Superior temporal gyrus (tissue), 1 donor: ENCODE measurements around the gene CDIP1.

Source experiments
- DNase-seq: peaks from one replicate; pipeline ENCODE4 v3.0.0-alpha.2; 2016; ENCODE audit errors: extremely low spot score

The CDIP1 gene

DNA sequence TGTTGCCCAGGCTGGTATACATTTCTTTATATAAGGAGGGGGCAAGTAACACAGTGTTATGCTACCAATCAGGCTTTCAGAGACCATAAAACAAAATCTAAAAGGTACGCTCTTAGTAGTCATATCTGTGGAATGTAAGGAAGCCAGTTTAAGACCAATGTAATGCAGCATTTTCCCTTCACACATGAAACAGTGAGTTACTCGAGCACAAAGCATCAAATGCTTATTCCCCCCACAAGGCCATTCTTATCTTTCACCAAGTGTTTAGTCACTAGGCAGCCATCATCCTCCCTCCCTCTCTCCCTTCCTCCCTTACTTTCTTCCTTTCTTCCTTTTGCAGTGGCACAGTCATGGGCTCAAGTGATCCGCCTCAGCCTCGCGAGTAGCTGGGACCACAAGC lies 49.5 kb downstream of the CDIP1 start:
- DNase-seq: no peak

DNA sequence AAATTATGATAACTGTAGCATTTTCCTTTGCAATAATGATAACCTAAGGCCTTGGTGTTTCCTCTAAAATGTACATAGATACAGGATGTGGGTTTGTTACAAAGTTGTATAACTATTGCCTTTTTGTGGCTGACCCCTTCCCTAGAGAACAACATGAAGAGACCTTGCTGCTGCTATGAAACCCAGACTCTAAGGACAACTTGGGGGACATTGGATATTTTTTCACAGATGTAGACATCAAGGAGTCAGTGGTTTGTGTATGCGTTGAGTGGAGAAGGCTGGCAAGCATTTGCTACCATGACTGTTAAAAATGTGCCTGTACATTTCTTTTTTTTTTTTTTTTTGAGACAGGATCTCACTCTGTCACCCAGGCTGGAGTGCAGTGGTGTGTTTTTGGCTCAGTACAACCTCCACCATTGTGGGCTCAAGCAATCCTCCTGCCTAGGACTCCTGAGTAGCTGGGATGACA lies 50.0 kb downstream of the CDIP1 start:
- DNase-seq: no peak

DNA sequence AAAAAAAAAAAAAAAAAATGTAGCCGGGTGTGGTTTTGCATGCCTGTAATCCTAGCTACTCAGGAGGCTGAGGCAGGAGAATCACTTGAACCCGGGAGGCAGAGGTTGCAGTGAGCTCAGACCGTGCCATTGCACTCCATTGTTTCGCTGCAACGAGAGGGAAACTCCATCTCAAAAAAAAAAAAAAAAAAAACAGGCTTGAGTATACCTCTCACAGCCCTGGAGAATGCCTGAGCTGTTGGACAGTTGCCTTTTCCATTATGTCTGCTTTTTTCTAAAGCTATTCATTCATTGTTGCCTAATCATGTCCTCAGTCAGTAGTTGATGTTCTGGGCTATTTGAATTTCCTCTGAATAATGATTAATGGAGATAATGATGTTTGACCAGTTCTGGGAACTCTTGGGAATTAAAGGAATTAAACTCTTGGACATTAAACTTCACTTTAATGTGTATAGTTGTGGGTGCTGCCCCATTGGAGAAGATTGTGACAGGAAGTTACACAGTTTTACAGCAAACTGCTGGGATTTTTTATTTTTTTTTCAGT lies 50.5 kb downstream of the CDIP1 start:
- no peak for DNase-seq

DNA sequence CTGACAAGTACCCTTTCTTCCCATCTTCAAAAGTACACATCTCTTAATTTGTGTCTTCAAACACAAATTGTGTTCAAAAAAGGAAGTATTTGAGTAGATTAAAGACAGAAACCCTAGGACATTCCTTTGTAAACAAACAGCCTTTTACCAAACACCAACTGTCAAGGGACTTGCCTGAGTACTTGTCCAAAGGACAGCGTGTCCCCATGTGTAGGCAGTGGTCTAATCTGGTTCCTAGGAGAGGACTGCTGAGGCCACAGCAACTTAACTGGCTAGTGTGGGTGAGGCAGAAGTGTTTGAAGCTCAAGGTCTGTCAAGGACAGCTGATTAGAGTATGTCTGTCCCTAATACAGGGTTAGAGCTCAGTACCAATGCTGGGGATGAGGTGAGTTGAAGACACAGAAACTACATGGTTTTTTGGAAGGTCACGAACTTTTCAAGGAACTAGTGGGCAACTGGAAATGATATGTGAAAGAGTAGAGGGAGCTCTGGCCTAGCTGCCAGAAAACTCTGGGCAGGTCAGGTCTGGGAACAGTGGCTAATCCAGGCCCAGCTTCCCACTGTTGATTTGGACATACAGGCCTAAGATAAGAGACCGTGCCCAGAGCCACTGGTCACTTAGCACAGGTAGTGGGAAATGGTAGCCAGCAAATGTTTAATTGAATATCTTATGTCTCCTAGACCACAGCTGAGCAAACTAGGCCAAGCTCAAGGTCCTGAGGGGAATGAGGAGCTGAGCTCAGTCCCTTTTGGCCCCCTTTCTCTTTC lies 52.3 kb downstream of the CDIP1 start:
- DNase-seq: no peak

DNA sequence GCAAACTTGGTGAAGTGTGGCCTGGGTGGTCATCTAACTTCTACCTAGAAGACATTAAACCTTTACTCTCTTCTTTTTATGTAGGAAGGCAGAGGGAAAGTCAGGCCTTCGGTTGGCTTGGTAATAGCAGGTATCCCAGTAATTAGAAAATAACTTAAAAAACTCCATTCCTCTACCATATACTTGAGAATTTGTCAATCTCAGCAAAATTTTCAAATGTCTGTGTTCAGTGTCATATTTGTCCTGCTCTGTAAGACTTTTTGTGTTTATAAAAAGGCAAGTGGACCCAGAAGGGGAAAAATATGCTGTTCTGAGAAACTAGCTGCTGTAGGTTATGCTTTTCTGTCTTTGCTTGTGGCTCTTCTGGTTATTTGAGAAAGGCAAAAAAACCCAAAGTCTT lies 56.6 kb downstream of the CDIP1 start:
- no peak for DNase-seq

DNA sequence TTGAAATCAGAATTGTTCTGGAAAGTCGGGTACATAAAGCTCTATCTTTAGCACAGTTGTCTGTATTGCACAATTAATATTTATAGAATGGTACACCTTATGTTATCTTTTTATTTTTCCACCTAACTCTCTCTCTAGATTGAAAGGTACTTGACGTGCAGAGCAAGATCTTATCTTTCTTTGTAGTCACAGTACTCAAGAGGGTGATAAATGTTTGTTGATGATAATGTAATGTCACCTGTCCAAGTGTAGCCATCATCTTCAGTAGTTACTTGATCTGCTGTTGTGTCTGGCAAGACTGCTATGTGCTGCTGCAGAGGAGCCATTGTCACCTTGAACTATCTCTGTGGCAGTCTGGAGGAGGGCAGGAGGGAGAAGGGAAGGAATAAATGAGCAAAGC lies 57.0 kb downstream of the CDIP1 start:
- no peak for DNase-seq

DNA sequence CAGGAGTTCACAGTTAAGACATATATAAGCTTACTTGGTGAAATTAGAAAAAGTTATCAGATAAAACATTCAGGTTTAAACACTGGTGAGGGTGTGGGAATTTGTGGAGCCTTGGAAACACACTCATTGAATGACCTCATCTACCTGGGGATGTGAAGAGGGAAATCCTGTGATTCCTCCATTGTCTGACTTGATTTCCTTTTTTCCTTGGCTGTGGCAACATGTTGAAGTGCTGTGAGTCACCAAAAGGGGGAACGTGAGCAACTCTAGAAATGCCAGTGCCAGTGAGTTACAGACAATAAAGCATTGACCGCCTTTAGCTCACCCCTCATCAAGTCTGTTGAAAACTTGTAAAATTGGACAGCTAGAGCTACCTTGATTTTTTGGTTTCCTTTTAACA lies 60.6 kb downstream of the CDIP1 start:
- no peak for DNase-seq

DNA sequence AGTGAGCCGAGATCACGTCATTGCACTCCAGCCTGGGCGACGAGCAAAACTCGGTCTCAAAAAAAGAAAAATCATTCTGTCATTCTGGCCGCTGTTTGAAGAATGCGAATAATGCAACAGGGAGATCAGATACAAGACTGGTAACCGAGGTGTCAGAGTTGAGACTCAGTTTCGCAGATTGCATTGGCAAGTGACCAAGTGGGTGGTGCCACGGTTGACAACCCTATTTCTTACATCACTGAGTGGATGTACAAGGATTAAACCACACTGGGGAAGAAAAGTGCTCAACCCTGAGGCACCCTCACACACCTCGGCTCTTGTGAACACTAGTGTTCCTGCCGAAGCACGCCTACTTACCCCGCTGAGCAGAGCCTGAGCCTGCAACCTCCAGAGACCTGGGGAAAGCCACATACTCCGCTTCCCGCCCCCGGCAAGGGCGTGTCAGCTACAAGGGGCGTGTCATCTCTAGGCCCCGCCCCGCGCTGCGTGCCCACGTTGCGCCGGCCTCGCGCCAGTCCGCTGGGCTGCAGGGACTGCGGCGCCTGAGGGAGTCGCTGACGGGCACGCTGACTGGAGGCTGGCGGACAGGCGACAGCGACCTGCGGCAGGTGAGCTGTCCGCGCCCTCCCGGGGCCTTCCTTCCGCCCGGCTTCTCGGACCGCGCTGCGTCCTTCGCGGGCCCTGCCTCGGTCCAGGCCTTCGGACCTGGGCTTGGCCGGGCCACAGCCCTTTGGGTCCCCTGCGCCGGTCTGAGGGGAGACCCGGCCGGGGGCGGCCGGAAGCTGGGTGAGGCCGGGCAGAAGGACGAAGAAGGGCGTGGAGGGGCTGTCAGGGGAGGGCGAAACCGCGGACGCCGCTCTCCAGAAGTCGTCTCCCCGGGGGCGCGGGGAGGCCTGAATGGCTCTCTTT lies 62.4 kb downstream of the CDIP1 start, which contains the start of gene HMOX2:
HMOX2 (plus strand) TSS at position 519 of the 909 bp plus-strand sequence. CDS start 29,127 bp downstream, outside the sequence.
- peak; percentile 93 for DNase-seq

DNA sequence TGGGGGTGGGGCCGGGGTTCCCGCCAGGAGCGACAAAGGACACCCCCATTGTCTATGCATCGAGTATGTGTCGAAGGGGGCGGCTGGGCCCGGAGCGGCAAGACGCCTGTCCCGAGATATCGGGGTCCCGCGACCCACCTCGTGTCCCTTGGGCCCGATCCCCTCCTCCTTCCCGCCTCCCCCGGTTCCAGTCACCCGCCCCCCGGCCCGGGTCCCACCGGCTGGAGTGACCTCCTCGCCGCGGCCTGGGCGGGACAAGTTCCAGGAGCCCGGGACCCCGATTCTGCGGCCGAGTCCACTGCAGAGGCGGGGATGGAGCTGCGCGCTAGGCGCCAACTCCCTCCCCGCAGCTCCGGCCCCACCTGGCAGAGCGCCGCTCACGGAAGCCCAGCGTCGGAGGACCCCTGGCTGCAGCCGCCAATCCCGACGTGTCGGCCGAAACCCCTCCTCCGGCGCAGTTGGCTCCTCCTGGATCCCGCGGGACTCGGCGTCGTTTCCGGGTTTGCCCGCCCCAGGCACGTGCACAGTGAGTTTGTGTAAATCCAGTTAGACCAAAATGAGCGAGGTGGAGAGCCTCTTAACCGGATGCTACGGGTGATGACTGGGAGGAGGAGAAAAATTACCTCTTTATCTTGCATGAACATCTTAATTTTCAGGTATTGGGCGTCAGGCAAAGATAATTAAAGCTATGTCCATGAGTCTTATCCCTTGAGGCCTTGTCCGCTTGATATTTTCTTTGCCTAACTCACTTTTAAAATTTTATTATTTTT lies 64.2 kb downstream of the CDIP1 start, which contains the start of gene NMRAL1:
NMRAL1 (minus strand) TSS at position 434 of the 770 bp plus-strand sequence. CDS start 493 bp downstream, outside the sequence.
- DNase-seq: peak; percentile 83

DNA sequence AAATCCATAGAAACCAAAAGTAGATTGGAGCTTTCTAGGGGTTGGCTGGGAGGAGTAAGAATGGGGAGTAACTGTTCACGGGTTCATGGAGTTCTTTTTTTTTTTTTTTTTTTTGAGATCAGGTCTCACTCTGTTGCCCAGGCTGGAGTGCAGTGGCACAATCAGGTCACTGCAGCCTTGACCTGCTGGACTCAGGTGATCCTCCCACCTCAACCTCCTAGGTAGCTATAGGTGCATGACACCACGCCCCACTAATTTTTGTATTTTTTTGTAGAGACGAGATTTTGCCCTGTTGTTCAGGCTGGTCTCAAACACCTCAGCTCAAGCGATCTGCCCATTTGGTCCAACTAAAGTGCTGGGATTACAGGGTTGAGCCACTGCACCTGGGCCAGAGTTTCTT lies 65.7 kb downstream of the CDIP1 start:
- DNase-seq: no peak

DNA sequence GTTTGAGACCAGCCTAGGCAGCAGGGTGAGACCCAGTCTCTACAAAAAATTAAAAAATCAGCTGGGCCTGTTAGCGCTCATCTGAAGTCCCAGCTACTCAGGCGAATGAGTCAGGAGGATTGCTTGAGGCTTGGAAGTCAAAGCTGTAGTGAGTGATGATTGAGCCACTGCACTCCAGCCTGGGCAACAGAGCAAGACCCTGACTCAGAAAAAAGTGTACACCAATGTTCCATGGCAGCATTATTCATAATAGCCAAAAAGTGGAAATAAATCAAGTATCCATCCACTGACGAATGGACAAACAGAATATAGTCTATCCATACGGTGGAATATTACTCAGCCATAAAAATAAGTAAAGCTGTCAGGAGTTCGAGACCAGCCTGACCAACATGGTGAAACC lies 66.7 kb downstream of the CDIP1 start:
- no peak for DNase-seq

DNA sequence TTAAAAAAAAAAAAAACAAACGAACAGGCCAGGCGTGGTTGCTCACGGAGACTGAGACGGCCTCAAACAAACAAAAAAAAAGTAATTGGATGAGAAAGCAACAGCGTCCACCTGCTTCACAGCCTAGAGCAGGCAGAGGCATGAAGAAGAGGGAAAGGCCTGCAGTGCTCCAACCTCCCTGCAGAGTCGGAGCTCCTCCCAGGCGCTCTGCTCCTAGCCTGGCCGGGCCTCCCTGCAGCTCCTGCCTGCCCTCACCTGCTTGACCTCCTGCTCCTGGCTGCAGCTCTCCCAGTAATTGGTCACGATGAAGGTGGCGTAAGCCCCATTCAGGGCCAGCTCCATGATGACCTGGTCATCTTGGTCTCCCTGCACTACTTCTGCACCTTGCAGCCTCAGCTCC lies 69.6 kb downstream of the CDIP1 start:
- DNase-seq: no peak

DNA sequence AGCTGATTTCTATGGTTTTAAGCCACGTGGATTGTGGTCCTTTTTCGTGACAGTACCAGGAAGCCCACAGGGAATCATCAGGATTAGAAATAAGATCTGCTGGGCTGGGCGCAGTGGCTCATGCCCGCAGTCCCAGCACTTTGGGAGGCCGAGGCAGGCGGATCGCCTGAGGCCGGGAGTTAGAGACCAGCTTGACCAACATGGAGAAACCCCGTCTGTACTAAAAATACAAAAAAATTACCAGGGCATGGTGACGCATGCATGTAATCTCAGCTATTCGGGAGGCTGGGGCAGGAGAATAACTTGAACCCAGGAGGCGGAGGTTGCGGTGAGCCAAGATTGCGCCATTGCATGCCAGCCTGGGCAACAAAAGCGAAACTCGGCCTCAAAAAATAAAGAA lies 70.7 kb downstream of the CDIP1 start:
- DNase-seq: no peak

DNA sequence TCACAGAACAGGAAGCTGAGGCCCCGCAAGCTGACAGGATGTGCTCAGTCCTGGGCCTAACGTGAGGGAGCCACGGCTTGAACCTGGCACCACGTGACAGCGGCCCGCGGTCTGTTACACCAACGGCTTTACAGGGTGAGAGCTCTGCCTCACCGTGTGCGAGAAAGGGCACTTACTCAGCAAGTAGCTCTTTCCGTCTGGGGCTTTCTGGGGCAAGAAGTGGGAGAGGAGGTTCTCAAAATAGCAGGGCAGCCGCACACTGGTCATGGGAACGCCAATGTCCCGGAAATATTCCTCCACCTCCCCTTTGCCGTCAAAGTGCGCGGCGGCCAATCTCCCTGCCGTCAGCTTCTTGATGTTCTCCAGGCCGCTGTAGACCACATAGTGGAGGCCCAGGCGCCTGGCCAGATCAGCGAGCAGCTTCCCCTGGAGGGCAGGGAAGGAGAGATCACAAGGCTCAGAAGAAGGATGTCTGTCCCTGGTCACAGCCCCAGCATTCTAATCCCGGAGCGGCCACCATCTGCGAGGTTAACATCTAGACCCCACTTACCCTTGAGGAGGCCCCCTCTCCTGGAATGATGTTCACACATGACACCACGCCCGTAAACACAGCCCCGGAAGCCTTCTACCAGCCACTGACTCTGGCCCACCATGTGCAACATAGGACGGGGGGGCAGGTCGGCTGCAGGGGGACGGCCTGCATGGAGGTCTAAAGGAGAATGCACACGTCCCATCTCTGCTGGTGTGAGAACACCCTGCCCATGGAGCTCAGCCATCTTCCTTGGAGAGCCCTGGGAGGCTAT lies 72.4 kb downstream of the CDIP1 start:
- DNase-seq: no peak

DNA sequence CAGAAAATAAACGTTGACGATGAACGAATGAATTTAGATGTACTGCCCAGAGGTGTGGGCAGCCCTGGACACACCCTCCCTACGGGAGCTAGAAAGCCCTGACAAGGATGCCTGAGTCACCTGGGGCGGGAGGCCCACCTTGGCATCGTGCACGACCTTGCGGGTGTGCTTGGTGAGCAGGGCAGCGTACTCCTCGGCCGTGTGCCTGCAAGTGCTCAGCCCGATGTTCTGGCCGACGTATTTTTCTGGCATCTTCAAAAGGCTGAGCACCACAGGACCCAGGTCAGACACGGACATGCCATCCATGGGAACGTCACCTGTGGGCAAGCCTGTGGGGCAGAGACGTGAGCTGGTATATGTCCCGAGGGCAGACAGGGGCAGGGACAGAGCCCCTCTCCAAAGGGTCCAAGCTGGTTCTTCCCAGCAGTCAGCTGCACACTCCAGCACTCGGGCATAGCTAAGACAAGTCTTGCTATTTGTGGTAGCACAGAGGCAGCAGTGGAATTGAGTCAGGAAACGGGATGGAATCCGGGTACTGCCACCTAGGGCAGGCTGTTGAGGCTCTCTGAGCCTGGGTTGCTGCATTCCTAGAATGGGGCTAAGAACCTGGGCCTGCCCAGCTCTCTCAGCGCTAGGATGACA lies 74.9 kb downstream of the CDIP1 start:
- DNase-seq: no peak

DNA sequence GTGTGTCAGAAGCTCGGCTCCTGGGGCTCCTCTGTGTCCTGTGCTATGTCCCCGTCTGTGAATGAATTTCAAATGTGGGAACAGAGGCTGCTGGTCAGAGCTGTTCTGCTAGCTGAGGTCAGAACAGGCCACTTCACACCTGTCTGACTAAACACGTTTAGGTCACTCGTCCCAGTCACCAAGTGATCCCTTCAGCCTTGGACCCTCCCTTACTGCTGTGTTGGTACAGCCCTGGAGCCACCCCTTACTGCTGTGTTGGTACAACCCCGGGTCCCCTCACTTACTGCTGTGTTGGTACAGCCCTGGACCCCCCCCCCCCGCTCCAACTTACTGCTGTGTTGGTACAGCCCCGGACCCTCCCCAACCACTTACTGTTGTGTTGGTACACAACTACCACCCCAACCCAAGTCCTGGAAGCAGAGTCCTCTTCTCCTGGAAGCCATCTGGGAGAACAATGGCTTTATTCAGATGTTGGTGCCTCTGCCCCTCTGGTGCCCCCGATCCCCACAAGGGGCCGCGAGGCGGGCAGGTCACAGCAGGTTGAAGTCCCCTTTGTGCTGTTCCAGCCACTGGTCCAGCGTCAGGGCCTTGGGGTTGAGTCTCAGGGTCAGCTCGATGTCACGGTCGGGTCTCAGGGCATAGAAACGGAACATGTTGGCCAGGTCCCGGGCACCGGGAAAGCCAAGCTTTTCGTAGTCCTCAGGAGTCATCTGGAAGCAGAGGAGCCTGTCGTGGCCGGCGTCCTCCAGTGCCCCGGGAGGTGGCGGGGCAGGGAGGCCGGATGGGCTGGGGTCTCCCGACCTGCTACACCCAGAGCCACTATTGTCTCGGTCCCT lies 77.1 kb downstream of the CDIP1 start:
- peak; percentile 24 for DNase-seq

DNA sequence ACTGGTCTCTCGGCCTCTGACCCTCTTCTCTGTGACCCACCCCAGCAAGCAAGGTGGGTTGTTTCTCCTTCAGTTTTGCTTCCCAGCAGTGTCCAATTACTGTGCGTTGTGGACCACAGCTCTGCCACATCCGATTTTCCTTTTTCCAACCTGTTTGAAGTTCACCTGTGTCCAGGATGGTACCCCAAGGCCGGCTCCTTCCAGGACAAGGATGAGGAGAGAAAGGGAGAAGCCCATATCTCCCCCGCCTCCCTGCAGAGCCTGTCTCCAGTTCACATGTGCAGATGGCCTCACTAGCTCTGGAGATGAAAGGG lies 77.7 kb downstream of the CDIP1 start:
- DNase-seq: no peak
